Coronary artery (tissue), 2 donors: ENCODE measurements around the gene DPF3.

Source experiments
- DNase-seq: peaks from one replicate; pipeline ENCODE4 v3.0.0-alpha.2; 2017; ENCODE audit warnings: low spot score
- H3K27ac ChIP-seq, 2 donors: fragments of 200-600 bp; sonication (generic); one replicate each; pipeline ENCODE4 v1.5.1; 2016 to 2019
- H3K4me3 ChIP-seq: fragments of 200-600 bp; sonication (generic); 2 replicates; pipeline ENCODE4 v1.5.1; 2016; ENCODE audit warnings: mild to moderate bottlenecking, moderate library complexity
- CTCF ChIP-seq: fragments of 200-600 bp; sonication (generic); IDR thresholded peaks from one replicate; pipeline ENCODE4 v1.5.1; 2019; ENCODE audit warnings: antibody characterized with exemption

The DPF3 gene

GRCh38 chr14:72845683-72846082 is 48.2 kb downstream of the DPF3 start:
- no peak overlapping the region for H3K4me3 ChIP-seq
- TF ChIP-seq CTCF = no peak
- no peak for DNase-seq
- no peak overlapping the region for H3K27ac ChIP-seq

GRCh38 chr14:72845196-72845595 is 48.7 kb downstream of the DPF3 start:
- no peak for DNase-seq
- TF ChIP-seq CTCF = no peak
- no peak overlapping the region for H3K27ac ChIP-seq

GRCh38 chr14:72844524-72844923 is 49.4 kb downstream of the DPF3 start:
- no peak for DNase-seq
- Histone ChIP-seq H3K4me3 (no peak overlapping the region), H3K27ac (no peak overlapping the region)
- no peak for TF ChIP-seq CTCF

More at GRCh38 chr14:72845196-72845595, 48.7 kb downstream of the DPF3 start:
- no peak overlapping the region for H3K4me3 ChIP-seq

GRCh38 chr14:72839753-72840607 is 53.9 kb downstream of the DPF3 start:
- TF ChIP-seq CTCF = no peak
- Histone ChIP-seq H3K4me3 (no peak overlapping the region), H3K27ac (no peak overlapping the region)
- no peak for DNase-seq

- TF ChIP-seq CTCF = no peak
- no peak for DNase-seq
- Histone ChIP-seq H3K27ac (no peak overlapping the region), H3K4me3 (no peak overlapping the region)
Measured at GRCh38 chr14:72839351-72839750, 54.5 kb downstream of the DPF3 start.

GRCh38 chr14:72836085-72836484 is 57.8 kb downstream of the DPF3 start:
- no peak for TF ChIP-seq CTCF
- Histone ChIP-seq H3K4me3 (no peak overlapping the region), H3K27ac (no peak overlapping the region)
- DNase-seq = no peak

- Histone ChIP-seq H3K4me3 (no peak overlapping the region), H3K27ac (no peak overlapping the region)
- no peak for TF ChIP-seq CTCF
- no peak for DNase-seq
Measured at GRCh38 chr14:72833174-72833573, 60.7 kb downstream of the DPF3 start.
